GM21367 (cell line): ENCODE data around the gene TMEM254.
"Not testable (repeated sequence)": the region's sequence is repeated elsewhere in the genome, so short reads cannot be mapped to it uniquely, and the experiment has no call there.

Source experiments
- ATAC-seq: cut with Tn5 transposase; IDR thresholded peaks from one replicate; pipeline ENCODE4 v1.9.1; 2021; ENCODE audit not compliant: unreplicated experiment

Gene TMEM254

DNA sequence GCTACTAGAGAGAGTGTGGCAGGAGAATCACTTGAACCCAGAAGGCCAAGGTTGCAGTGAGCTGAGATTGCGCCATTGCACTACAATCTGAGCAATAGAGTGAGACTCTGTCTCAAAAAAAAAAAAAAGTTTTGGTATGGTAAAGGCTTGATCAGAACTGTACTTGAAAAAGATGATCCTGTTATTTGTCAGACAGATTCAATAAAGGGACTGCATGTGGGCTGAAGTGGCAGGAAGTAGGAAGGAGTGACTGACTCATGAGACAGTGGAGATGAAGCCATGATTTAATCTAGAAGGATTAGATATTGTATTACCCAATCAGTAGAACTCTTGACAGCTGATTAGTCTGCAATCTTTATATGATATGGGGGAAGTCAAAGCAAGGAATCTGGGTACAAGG is 2.7 kb upstream of the TMEM254 start:
- no peak for ATAC-seq

DNA sequence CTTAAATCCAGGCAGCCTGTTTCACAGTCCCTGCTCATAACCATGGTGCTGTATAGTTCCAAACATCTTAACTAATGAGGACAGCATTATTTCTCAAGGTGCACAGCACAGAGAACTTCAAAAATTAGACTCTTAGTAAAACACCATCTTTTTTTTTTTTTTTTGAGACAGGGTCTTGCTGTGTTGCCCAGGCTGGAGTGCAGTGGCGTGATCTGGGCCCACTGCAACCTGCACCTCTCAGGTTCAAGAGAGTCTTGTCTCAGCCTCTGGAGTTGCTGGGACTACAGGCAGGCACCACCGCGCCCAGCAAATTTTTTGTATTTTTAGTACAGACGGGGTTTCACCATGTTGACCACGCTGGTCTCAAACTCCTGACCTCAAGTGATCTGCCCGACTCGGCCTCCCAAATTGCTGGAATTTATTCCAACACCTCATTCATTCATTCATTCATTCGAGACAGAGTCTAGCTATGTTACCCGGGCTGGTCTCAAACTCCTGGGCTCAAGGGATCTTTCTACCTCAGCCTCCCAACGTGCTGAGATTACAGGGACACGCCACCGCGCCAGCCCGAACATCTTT is 507 bp upstream of the TMEM254 start:
- ATAC-seq = no peak

GRCh38 chr10:80079312-80079719 is 851 bp downstream of the TMEM254 start:
- ATAC-seq = no peak

- ATAC-seq = no peak
Observed at GRCh38 chr10:80081026-80081425, 2.6 kb downstream of the TMEM254 start.

GRCh38 chr10:80081801-80082750 is 3.6 kb downstream of the TMEM254 start:
- ATAC-seq = no peak

- no peak for ATAC-seq
Observed at GRCh38 chr10:80090121-80090520, 11.7 kb downstream of the TMEM254 start.

DNA sequence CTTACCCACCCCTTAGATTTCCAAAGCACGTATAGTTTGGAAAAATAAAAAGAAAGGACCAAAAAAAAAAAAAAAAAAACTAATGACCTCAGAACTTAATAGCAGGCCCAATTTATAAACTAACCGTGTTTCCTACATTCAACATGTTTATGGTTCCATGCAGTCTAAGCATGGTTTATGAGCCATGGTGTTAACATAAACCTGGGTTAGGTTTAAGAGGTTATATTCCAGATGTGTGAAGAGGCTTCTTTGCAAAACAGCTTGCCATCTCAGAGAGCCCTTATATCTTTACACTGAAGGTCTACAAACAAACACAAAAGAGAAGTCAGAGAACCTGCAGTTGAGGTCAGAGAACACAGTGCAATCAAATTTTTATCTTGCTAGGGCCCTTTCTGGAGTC is 15.8 kb downstream of the TMEM254 start:
- no peak for ATAC-seq

GRCh38 chr10:80098272-80098671 is 19.8 kb downstream of the TMEM254 start:
- not testable (repeated sequence) for ATAC-seq

- not testable (repeated sequence) for ATAC-seq
Observed at GRCh38 chr10:80099295-80099694, 20.8 kb downstream of the TMEM254 start.

DNA sequence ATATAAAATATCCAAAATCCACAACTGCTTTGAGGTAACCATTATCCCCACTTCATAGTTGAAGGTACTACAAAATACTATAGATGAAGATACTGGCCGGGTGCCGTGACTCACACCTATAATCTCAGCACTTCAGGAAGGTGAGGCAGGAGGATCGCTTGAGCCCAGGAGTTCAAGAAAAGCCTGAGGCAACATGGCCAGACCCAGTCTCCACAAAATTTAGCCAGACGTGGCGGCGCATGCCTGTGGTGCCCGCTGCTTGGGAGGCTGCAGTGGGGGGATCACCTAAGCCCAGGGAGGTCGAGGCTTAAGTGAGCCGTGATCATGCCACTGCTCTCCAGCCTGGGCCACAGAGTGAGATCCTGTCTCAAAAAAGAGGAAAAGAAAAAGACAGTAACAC is 21.7 kb downstream of the TMEM254 start:
- no peak for ATAC-seq

- no peak for ATAC-seq
Observed at GRCh38 chr10:80100861-80101695, 22.6 kb downstream of the TMEM254 start.

DNA sequence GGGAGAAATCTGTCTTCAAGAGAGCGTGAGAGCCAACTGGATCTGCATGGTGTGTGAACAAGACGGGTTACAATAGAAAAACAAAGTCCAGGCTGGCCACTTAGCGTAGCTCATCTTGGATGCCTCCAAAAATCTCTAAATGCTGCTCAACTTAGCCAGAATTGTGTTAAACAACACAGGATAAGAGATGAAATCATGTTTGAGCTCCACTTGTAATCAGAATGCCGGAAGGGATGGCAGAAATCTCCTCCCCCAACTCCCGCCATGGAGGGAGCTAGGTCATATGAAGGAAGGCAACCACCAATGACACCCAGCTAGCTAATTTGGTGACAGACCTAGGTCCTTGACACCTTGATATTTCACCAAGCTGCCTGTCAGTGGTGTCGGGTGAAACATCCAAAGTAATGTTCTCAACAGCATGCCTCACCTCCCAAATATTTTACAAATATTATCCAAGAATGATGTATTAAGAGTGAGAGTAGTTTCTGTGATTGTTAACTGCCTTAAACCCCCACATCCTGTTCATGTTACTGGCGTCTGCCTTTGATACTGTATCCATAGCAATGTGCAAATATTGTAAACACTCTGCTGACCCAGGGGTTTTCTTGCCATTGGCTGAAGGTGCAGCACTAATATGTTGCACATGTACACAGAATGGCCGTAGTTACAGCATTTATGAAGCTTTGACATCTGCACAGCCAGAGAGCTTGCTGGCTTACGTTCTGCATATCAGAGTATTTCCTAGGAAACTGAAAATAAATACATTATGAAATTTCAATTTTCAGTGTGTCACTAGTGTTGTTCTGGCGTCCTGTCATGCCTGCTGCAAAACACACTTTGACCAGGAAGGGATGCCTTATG is 25.8 kb downstream of the TMEM254 start:
- ATAC-seq = peak; percentile 80

- no peak for ATAC-seq
Observed at GRCh38 chr10:80108576-80109239, 30.2 kb downstream of the TMEM254 start.

- ATAC-seq = no peak
Observed at GRCh38 chr10:80110986-80111385, 32.5 kb downstream of the TMEM254 start.

- no peak for ATAC-seq
Observed at GRCh38 chr10:80118669-80119068, 40.2 kb downstream of the TMEM254 start.

- ATAC-seq = no peak
Observed at GRCh38 chr10:80122110-80122710, 43.7 kb downstream of the TMEM254 start.

GRCh38 chr10:80122746-80123145 is 44.3 kb downstream of the TMEM254 start:
- no peak for ATAC-seq

DNA sequence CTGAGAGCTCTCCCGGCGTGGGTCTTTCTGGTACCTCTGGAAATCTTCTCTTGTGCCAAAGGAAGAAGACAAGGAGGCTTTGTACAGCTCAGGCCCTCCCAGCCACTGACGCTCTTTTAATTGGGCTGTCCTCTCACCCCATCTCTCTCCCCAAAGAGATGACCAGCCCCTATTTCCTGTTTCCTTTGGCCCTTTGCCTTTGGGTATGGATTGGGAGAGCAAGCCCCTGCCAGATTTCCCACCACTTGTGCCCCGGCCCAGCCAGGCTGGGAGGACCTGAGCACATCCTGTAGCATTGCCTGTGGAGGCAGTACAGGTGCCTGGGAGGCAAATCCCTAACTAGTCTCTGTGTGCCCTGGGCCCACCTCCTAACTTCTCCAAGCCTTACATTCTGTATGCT is 48.4 kb downstream of the TMEM254 start:
- no peak for ATAC-seq

GRCh38 chr10:80131499-80131901 is 53.0 kb downstream of the TMEM254 start:
- no peak for ATAC-seq
